A549 (cell line): ENCODE data around the gene PSMD14.

Source experiments
- CEBPB ChIP-seq, 2 experiments: fragments of >200 bp in 1 of 2; sonication (Bioruptor Twin) in 1 of 2; formaldehyde crosslinking in 1 of 2; IDR thresholded peaks; 2 replicates each; pipeline ENCODE4 v1.6.1; 2012 to 2016
- CHD2 ChIP-seq: fragments of 150-350 bp; IDR thresholded peaks from 2 replicates; pipeline ENCODE4 v1.6.1; 2014; ENCODE audit warnings: low read length; ENCODE audit not compliant: partially characterized antibody
- EP300 ChIP-seq, 2 experiments: fragments of >200 bp; sonication (Bioruptor Twin); formaldehyde crosslinking; IDR thresholded peaks; 2 replicates in 1 of 2; 3 replicates in 1 of 2; pipeline ENCODE4 v1.6.1; 2016 to 2017
- JUNB ChIP-seq: fragments of >200 bp; sonication (Bioruptor Twin); formaldehyde crosslinking; IDR thresholded peaks from 2 replicates; pipeline ENCODE4 v1.6.1; 2016
- NFE2L2 ChIP-seq: fragments of 150-350 bp; conservative IDR thresholded peaks from 2 replicates; pipeline ENCODE4 v1.6.1; 2014; ENCODE audit warnings: low read length
- PBX3 ChIP-seq: IDR thresholded peaks from 2 replicates; pipeline ENCODE4 v1.6.1; 2012
- POLR2A ChIP-seq: IDR thresholded peaks from 2 replicates; pipeline ENCODE4 v1.6.1; 2012; ENCODE audit warnings: mild to moderate bottlenecking, low read length
- RAD21 ChIP-seq, 2 experiments: fragments of >200 bp in 1 of 2; sonication (Bioruptor Twin) in 1 of 2; formaldehyde crosslinking in 1 of 2; IDR thresholded peaks in 1 of 2; conservative IDR thresholded peaks in 1 of 2; 2 replicates in 1 of 2; 3 replicates in 1 of 2; pipeline ENCODE4 v1.6.1; 2012 to 2018; ENCODE audit warnings: inconsistent platforms in 1 of 2
- RCOR1 ChIP-seq: fragments of 150-350 bp; IDR thresholded peaks from 2 replicates; pipeline ENCODE4 v1.6.1; 2014; ENCODE audit warnings: antibody characterized with exemption, low read length, low read depth
- RNF2 ChIP-seq: fragments of 200-600 bp; sonication (generic); IDR thresholded peaks from 2 replicates; pipeline ENCODE4 v1.6.1; 2016; ENCODE audit warnings: low read depth, mild to moderate bottlenecking, antibody characterized with exemption, moderate library complexity, borderline replicate concordance
- SMC3 ChIP-seq: fragments of >200 bp; sonication (Bioruptor Twin); formaldehyde crosslinking; IDR thresholded peaks from 3 replicates; pipeline ENCODE4 v1.6.1; 2018; ENCODE audit warnings: inconsistent platforms
- USF2 ChIP-seq: fragments of 450-650 bp; IDR thresholded peaks from 2 replicates; pipeline ENCODE4 v1.6.1; 2014; ENCODE audit warnings: antibody characterized with exemption
- TF ChIP-seq, protein P1 (sequence below): fragments of >200 bp; sonication (Bioruptor Twin); formaldehyde crosslinking; IDR thresholded peaks from 3 replicates; pipeline ENCODE4 v1.5.1; 2016
- TF ChIP-seq, protein P2 (sequence below): fragments of 150-350 bp; IDR thresholded peaks from 2 replicates; pipeline ENCODE4 v1.6.1; 2014; ENCODE audit warnings: low read depth, mild to moderate bottlenecking, low read length

DNA sequence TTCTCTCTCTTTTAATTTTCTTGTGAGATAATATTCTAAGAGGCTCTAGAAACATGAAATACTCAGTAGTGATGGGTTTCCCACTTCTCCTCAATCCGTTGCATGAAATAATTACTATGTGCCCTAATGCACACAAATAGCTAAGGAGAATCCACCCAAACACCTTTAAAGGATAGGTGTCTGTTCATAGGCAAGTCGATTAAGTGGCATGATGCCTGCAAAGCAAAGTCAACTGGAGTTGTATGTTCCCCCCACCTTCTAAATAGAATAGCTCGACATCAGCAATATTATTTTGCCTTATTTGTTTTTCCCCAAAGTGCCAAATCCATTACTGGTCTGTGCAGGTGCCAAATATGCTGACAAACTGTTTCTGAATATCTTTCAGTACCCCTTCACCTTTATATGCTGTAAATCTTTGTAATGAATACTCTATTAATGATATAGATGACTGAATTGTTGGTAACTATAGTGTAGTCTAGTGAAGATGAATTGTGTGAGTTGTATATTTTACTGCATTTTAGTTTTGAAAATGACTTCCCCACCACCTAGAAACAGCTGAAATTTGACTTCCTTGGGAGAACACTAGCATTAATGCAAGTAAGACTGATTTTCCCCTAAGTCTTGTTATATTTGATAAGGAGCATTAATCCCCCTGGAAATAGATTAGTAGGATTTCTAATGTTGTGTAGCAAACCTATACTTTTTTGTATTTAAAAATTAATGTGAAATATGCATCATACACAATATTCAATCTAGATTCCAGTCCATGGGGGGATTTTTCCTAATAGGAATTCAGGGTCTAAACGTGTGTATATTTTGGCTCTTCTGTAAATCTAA lies 116.9 kb downstream of the PSMD14 start:
- TF ChIP-seq CHD2 = no peak
- TF ChIP-seq, protein P1, sequence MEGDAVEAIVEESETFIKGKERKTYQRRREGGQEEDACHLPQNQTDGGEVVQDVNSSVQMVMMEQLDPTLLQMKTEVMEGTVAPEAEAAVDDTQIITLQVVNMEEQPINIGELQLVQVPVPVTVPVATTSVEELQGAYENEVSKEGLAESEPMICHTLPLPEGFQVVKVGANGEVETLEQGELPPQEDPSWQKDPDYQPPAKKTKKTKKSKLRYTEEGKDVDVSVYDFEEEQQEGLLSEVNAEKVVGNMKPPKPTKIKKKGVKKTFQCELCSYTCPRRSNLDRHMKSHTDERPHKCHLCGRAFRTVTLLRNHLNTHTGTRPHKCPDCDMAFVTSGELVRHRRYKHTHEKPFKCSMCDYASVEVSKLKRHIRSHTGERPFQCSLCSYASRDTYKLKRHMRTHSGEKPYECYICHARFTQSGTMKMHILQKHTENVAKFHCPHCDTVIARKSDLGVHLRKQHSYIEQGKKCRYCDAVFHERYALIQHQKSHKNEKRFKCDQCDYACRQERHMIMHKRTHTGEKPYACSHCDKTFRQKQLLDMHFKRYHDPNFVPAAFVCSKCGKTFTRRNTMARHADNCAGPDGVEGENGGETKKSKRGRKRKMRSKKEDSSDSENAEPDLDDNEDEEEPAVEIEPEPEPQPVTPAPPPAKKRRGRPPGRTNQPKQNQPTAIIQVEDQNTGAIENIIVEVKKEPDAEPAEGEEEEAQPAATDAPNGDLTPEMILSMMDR = no peak
- no peak for TF ChIP-seq RAD21 (conservative IDR thresholded peaks at IDR 0.05 in 1 of 2, IDR thresholded peaks at IDR 0.05 in 1 of 2)
- no peak for TF ChIP-seq JUNB
- TF ChIP-seq EP300 (IDR thresholded peaks at IDR 0.05) = no peak
- no peak for TF ChIP-seq CEBPB (IDR thresholded peaks at IDR 0.05)
- TF ChIP-seq RCOR1 = no peak
- no peak for TF ChIP-seq POLR2A
- TF ChIP-seq, protein P2, sequence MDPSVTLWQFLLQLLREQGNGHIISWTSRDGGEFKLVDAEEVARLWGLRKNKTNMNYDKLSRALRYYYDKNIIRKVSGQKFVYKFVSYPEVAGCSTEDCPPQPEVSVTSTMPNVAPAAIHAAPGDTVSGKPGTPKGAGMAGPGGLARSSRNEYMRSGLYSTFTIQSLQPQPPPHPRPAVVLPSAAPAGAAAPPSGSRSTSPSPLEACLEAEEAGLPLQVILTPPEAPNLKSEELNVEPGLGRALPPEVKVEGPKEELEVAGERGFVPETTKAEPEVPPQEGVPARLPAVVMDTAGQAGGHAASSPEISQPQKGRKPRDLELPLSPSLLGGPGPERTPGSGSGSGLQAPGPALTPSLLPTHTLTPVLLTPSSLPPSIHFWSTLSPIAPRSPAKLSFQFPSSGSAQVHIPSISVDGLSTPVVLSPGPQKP = no peak
- TF ChIP-seq SMC3 = no peak
- TF ChIP-seq NFE2L2 = no peak
- TF ChIP-seq RNF2 = no peak
- TF ChIP-seq USF2 = no peak
- TF ChIP-seq PBX3 = no peak
